ENCODE measurements around the gene BNIP1.

The BNIP1 gene

GRCh38 chr5:173144200-173145176 is at the start of gene BNIP1 (continued):
- TF ChIP-seq PRDM2 (tag by site-specific recombination; IDR thresholded peaks at IDR 0.05; ENCODE audit: borderline replicate concordance) (no peak), ZNF692 (tag by site-specific recombination; IDR thresholded peaks at IDR 0.05) (peak; percentile 86), YY2 (tag by site-specific recombination; IDR thresholded peaks at IDR 0.05) (peak; percentile 96), ZBTB7A (tag by site-specific recombination; IDR thresholded peaks at IDR 0.05; ENCODE audit: low read depth) (peak; percentile 61; the same call in 1 of the 2 replicates), ZNF2 (tag by site-specific recombination; IDR thresholded peaks at IDR 0.05) (peak; percentile 95), HIC1 (tag by site-specific recombination; IDR thresholded peaks at IDR 0.05) (peak; percentile 87), ZNF571 (tag by site-specific recombination; IDR thresholded peaks at IDR 0.05) (no peak), ZNF549 (tag by site-specific recombination; IDR thresholded peaks at IDR 0.05) (no peak), KLF7 (tag by site-specific recombination; IDR thresholded peaks at IDR 0.05; ENCODE audit: borderline replicate concordance) (peak; percentile 81; the same call in 1 of the 2 replicates), ZNF223 (tag by site-specific recombination; IDR thresholded peaks at IDR 0.05) (no peak), SALL2 (tag by site-specific recombination; IDR thresholded peaks at IDR 0.05; ENCODE audit: borderline replicate concordance) (no peak), ZNF248 (tag by site-specific recombination; IDR thresholded peaks at IDR 0.05) (no peak), GFI1B (tag by site-specific recombination; IDR thresholded peaks at IDR 0.05) (no peak), ZNF202 (tag by site-specific recombination; IDR thresholded peaks at IDR 0.05; ENCODE audit: borderline replicate concordance) (no peak), ZNF174 (tag by site-specific recombination; IDR thresholded peaks at IDR 0.05) (no peak), ZNF394 (tag by site-specific recombination; IDR thresholded peaks at IDR 0.05; ENCODE audit: borderline replicate concordance) (peak; percentile 72), ZNF169 (tag by site-specific recombination; IDR thresholded peaks at IDR 0.05) (no peak), ZNF423 (tag by site-specific recombination; IDR thresholded peaks at IDR 0.05) (no peak), ZNF26 (tag by site-specific recombination; IDR thresholded peaks at IDR 0.05) (no peak), ZBTB10 (tag by site-specific recombination; IDR thresholded peaks at IDR 0.05) (peak; percentile 95), SP7 (tag by site-specific recombination; IDR thresholded peaks at IDR 0.05) (peak; percentile 89), ZNF510 (tag by site-specific recombination; IDR thresholded peaks at IDR 0.05; ENCODE audit: insufficient replicate concordance) (no peak), ZNF830 (tag by site-specific recombination; IDR thresholded peaks at IDR 0.05; ENCODE audit: low read depth) (no peak)

Data from HEK293 (cell line).